CD4-positive, alpha-beta T cell treated with Interleukin-21 for 1 hour (primary cell): ENCODE measurements around the gene DCAF7.

ENCODE experiments used
- DNase-seq: peaks from one replicate; pipeline ENCODE4 v3.0.0-alpha.2; 2020

Gene DCAF7

DNA sequence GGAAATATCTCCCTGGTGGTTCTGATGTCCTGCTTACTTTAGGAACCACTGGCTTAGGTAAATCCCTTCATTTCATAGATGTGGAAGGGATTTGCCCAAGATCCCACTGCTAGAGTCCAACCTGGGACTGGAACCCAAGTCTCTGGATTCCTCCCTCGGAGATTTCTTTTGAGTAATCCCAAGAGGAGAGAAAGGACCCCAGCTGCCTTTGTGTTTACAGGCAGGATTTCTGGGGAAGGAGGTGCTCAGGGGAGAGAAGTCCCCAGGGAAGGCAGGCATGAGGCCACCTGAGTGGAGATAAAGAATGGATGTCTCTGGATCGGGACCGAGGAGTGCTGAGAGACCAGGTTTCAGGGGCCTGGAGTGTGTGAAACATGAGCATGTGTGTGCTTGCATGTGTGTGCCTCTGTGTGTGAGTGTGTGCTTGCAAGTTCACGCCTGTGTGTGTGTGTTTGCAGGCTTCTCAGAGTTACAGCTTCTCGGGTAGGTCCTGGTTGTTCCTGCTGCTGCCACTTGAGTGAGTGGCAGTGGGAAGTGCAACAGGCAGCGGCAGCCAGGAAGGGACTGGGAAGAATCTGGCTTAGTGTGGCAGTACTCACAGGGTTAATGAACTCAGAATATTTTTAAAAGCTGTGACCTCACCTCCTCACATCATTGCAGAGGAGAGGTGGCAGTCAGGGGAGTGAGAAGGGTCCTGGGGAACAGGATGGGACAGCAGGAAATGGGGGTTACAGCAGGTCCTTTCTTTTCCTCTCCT lies 24.9 kb upstream of the DCAF7 start:
- no peak for DNase-seq

DNA sequence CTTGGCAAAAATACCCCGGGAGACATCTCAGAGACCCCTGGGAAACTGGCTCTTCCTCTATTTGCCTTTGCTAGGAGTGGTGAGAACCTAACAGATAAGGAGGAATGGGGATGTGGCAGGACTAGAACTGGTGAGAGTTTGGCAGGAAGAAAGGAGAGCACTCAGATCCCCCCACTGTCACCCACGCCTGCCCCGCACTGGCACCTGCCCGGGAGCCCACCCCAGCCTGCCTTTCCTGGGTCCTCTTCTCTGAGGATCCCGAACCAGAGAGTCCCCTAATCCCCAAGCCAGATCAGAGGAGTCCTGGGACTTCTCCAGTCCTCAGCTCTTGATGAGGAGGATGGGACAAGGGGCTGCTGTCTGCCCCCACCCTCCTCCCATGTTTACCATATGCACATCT lies 23.4 kb upstream of the DCAF7 start:
- DNase-seq, result no peak

DNA sequence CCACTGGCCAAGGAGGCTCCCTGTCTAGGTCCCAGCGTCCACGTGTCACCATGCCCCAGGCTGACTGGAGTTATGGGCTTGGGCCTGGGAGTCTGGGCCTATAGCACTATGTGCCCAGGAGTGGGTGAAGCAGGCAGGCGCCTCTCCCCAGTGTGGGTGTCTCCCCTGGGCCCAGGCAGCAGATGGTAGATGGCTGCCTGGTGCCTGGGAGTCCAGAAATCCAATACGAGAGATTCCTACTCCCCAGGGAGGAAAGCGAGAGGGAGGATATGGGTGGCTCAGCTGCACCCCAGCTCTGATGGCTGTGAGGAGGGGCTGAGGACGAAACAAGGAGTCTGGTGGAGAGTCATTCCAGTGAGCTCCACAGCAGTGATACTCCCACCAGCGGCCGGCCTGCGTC lies 22.1 kb upstream of the DCAF7 start:
- DNase-seq, result no peak

DNA sequence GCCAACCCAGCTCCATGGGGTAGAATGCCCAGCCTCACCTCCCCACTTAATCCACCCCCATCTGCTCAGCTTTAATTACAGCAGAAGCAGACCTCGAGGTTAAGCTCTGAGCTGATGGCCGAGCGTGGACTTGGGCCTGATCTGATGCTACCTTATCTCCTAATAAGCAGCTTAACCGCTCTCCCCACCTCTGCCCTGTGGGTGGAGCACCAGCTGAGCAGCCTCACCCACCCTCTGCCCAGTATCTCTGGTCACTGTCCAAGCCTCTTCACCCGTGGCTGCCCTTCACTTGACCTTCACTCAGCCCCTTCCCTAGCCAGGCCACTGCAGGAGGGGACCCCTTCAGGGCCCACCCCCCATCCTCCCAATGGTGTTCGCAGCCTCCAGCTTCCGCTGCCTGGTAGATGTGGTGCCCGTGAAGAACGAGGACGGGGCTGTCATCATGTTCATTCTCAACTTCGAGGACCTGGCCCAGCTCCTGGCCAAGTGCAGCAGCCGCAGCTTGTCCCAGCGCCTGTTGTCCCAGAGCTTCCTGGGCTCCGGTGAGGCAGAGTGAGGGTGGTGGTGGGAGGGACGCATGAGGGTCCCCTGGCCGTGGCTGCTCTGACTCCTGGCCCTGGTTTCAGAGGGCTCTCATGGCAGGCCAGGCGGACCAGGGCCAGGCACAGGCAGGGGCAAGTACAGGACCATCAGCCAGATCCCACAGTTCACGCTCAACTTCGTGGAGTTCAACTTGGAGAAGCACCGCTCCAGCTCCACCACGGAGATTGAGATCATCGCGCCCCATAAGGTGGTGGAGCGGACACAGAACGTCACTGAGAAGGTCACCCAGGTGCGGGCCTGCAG lies 20.3 kb upstream of the DCAF7 start:
- DNase-seq, result no peak

DNA sequence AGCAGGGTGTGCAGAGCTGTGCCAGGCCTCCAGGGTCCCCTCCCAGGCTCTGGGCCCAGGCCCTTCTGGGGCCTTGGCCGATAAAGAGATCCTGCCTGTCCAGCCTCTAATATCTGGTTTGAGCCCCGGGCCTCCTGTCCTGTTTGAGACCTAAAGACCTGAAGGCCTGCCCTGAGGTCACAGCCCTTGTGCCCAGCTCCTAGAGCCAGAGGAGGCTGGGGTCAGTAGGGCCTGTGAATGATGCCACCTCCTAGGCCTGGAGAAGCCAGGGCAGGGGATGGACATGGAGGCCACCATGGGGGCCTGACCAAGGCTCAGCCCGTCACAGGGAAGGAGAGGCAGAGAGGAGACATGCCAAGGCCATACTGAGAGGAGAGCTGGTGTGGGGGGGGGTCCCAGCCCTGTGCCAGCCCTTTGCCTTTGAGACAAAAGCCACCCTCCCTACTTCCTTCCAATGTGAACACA lies 19.7 kb upstream of the DCAF7 start:
- no peak for DNase-seq

DNA sequence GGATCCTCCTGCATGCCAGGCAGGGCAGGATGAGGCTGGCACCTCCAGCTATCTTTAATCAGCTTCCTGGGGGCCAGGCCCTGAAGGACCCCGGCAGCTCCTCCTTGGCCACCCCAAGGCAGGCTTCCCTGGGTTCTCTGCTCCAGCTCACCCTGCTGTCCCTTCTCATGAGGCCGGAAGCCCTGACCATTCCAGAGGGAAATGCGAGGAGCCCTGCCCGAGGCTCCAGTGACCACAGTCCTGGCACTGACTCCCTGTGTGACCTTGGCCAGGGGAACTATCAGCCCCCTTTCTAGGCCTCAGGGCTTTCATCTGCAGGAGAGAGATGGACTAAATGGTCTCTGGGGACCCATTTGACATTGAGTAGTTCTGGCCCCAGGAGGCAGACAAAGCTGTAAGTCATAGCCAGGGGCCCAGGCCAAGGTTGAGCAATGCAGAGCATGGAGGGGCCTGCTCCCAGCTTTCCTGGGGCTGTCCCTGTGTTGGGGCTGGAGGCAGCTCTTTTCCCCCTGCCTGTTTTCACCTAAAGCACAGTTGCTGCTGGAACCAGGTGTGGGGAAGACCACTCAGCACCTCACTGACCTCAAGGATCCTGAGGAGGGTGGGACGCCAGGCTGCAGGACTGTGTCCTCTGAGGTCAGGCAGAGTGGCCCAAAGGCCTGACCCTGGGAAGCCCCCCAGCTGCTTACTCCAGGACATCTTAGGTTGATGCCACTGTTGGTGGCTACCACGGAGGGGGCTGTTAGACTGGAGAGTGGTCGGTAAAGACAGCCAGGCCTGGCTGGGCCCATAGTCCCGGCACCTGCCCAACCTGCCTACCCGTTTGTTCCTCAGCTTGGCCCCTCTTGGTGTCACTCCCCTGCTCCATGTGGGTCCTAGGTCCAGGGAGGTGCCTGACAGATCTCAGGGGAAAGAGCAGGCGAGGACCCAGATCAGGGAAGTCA lies 19.0 kb upstream of the DCAF7 start:
- DNase-seq, result no peak

DNA sequence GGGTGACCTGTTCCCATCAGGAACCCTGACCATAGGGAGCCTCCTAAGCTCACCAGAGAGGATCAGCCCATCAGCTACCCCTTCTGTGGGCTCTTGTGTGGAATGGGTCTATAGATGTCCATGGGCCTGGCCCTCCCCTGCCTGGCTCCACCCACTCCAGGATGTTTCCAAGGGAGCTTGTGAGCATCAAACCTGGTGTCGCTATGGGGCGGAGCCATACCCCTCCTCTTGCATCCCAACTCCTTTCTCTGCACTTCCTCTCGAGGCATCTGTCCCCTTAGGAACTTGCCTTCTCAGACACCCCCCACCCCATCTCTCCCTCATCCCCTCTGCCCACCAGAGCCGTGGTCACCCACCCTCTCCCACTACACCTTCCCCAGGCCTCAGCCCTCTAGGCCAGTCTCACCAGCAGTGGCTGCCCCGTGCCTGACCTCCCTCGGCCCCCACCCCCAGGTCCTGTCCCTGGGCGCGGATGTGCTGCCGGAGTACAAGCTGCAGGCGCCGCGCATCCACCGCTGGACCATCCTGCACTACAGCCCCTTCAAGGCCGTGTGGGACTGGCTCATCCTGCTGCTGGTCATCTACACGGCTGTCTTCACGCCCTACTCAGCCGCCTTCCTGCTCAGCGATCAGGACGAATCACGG lies 16.7 kb upstream of the DCAF7 start:
- DNase-seq, result no peak

DNA sequence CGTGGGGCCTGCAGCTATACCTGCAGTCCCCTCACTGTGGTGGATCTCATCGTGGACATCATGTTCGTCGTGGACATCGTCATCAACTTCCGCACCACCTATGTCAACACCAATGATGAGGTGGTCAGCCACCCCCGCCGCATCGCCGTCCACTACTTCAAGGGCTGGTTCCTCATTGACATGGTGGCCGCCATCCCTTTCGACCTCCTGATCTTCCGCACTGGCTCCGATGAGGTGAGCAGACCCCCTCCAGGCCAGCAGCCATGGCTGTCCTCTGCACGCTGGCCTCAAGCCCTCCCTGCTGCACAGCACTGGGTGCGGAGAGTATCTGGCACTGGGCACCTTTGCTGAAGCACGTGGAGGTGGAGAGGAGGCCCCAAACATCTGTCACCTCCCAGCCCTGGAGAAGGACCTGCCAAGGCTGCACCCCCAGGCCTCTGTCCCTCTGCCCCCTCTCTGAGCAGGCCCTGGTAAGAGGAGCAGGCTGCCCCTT lies 16.2 kb upstream of the DCAF7 start:
- DNase-seq, result no peak

DNA sequence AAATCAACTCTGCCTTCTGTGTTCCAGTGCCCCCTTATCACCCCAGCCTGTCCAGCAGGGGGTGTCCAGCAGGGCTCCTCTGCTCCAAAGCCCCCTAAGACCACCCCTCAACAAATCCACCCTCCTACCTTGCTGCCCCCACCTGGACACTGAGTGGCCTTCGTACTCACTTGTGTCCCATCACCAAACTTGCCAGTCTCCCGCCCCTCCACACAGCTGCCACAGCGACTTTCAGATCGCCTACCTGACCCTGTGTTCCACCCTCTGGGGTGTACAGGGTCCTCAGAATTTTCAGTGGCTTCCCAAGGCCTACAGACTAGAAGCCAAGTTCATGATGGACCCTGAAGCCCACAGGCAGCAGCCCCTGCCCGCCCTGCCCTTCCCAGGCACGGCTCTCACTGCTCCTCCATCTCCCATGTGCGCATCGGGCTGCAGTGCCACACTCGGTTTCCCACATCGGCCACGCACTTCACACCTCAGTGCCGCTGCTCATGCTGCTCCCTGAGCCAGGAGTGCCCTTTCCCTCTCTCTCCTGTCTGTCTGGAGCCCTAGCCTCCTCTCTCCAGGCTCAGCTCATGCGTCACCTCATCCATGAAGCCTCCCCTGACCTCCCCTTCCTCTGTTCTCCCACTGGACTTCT lies 15.3 kb upstream of the DCAF7 start:
- no peak for DNase-seq

DNA sequence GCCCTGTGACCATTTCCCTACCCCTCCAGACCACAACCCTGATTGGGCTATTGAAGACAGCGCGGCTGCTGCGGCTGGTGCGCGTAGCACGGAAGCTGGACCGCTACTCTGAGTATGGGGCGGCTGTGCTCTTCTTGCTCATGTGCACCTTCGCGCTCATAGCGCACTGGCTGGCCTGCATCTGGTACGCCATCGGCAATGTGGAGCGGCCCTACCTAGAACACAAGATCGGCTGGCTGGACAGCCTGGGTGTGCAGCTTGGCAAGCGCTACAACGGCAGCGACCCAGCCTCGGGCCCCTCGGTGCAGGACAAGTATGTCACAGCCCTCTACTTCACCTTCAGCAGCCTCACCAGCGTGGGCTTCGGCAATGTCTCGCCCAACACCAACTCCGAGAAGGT lies 14.6 kb upstream of the DCAF7 start:
- DNase-seq, result no peak

DNA sequence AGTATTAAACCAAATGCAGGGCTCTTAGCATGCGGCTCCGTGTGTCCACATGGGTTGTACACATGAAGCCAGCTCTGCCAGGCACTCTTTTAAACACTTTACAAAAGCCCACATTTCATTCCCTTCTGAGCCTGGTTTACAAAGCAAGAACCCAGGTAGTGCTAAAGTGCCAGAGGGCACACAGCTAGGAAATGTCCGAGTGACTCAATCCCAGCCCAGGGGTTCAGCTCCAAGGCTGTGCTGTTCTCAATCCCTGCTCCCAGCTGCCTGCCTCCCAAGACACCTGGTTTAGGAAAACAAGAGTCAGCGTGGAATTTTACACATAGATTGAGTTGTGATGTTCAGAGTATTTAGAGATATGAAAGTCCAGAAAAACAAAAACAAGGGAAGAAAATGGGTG lies 13.3 kb upstream of the DCAF7 start:
- DNase-seq, result no peak

DNA sequence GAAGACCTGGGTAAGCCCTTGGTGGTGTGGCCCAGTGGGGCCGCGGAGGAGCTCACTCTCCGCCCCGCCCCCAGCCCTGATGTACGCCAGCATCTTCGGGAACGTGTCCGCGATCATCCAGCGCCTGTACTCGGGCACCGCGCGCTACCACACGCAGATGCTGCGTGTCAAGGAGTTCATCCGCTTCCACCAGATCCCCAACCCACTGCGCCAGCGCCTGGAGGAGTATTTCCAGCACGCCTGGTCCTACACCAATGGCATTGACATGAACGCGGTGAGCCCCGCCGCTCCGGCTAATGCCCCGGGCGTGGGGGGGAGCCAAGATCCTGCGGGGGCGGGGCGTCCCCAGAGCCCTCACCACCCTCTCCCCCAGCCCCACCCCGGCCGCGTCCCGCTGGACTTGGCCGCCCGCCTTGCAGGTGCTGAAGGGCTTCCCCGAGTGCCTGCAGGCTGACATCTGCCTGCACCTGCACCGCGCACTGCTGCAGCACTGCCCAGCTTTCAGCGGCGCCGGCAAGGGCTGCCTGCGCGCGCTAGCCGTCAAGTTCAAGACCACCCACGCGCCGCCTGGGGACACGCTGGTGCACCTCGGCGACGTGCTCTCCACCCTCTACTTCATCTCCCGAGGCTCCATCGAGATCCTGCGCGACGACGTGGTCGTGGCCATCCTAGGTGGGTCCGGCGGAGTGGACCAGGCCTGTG lies 12.1 kb upstream of the DCAF7 start:
- no peak for DNase-seq

DNA sequence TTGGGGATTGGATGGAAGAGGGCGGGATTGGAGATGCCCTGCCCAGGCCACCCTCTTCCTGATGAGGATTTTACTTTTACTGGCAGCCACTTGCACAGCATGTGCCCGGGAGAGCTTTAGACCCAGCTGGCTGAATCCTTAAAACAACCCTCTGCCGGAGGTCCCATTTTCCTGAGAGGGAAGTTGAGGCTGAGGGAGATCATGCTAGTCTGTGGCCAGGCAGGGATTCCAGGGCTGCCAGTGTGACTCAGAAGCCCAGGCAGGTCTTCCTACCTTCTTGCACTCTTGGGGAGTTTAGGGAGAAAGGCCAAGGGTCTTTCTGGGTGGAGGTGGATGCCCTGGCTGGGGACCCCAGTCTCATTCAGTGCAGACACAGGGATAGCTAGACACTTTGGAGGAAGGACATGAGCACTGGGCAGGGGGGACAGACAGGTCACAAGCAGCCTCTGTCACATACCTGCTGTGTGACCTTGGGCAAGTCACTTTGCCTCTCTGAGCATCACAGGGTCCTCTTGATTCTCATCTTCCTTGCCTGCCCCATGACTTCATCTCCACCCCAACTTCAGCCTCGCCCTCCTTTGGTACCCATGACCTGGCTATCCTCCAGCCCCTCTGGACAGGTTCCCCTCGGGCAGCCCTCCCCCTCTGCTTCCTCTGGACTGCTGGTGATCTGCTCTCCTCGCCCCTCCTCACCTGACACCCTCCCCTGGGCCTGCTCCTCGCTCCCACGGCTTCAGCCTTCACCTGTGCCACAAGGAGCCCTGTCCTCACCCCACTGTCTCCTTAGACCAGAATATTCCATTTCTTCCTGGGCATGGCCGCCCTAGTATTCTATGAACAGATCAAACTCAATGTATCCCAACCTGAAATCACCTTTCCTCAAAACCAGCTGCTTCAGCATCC lies 11.3 kb upstream of the DCAF7 start:
- DNase-seq, result no peak

DNA sequence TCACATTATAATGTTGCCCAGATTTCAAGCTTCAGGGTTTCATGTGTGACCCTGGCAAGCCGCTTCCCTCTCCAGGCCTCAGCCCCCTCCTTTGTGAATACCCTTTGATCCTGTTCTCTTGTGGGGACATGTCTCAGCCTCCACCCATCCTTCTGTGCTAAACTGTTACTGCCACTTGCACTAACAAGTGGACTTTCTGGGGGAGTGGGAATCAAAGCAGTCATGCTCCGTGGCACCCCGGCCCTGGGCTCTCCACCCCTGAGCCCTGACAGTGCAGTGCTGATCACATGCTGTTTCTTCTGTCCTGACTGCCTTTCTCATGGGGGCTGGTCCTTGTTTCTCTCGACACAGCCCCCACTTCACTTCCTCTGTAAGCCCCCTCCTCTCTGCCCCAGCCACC lies 9.7 kb upstream of the DCAF7 start:
- DNase-seq, result no peak

DNA sequence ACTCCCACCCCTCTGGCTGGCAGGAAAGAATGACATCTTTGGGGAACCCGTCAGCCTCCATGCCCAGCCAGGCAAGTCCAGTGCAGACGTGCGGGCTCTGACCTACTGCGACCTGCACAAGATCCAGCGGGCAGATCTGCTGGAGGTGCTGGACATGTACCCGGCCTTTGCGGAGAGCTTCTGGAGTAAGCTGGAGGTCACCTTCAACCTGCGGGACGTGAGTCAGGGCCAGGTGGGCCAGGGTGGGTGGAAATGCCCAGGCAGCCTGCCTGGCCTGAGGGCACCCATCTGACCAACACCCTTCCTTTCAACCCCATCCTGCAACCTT lies 8.1 kb upstream of the DCAF7 start:
- DNase-seq, result no peak

DNA sequence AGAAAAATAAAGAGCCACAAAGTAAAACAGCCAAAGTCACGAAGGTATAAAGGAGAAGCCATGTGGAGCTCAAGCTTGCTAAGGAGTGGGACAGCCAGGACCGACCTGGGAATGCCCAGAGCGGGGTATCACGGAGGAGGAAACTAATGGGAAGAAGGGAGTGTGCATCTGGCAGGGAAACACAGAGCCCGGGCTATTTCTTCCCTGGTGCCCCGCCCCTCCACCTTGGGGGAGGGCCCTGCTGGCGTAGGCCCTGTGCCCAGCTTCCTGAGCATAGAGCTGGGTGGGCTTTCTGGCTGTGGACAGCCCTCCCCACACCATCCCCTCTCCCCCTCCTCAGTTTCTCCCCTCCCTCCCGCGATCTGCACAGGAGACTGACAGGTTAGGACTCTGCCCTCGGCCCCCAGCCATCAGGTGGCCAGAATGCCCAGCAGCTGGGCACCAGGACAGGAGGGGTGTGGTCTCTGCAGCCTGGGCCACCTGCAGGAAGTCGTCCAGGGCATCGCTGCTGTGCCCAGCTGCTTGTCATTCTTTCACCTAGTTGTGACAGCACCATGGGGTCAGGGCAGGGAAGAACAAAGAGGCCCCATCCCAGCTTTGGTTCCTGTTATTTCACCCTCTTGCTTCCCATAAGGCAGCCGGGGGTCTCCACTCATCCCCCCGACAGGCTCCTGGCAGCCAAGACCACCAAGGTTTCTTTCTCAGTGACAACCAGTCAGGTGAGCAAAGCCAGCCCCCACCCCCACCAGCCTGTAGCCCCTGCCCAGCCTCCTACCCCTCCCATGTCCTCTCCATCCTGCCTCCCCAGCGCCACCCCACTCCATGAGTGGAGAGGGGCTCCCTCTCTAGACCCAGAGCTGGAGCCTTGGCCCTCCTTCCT lies 7.1 kb upstream of the DCAF7 start:
- no peak for DNase-seq

DNA sequence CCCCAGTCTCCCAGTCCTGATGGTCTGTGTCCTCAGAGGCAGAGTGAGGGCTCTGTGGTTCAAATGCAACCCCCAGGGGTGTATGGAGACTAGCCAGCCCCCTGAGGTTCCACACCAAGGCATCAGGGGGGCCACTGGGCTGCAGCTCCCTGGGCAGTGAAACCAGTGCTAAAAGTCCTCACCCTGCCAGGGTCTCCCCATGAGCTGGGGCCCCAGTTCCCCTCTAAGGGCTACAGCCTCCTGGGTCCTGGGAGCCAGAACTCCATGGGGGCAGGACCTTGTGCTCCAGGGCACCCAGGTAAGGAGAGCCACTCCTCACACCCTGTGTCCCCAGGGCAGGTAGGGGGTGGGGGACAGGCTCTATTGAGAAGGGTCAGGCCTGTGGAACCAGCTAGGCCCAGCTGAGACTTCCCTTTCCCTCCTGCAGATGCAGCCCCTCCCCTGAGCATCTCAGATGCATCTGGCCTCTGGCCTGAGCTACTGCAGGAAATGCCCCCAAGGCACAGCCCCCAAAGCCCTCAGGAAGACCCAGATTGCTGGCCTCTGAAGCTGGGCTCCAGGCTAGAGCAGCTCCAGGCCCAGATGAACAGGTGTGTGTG lies 6.4 kb upstream of the DCAF7 start:
- no peak for DNase-seq

DNA sequence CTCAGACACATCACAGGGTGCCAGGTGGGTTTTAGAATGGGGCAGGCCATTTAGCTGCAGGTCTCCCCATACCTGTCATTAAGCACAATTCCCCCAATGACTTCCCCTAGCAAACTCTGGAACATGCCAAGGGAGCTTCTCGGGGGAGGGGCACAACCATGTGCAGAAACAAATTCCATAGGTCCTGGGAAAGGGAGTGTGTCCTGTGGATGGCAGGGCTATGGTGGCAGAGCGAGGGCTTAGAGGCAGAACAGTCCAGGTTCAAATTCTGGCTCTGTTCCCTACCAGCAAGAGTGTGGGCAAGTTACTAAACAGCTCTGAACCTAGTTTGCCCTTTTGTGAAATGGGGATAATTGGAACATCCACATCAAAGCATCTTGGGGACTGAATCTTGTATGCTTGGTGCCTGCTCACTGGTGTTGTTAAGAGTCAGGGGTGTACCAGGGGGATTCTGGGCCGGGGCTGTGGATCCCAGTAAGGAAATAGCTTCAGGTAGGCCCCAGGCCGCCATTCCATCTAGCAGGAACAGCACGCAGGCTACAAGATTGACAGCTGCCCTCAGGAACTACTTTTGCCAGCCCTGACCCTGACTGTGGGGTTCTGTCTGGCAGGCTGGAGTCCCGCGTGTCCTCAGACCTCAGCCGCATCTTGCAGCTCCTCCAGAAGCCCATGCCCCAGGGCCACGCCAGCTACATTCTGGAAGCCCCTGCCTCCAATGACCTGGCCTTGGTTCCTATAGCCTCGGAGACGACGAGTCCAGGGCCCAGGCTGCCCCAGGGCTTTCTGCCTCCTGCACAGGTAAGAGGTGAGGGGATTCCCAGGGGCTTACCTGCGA lies 5.6 kb upstream of the DCAF7 start:
- DNase-seq, result no peak
